GM12878 (cell line): ENCODE results near the gene OLFML2B. TPM values are rescaled to one million over a fixed set of nuclear protein-coding genes. Genes with fewer than 3 reads are reported as not detected.

Source experiments
- ATAC-seq: fragments of 200-7000 bp; cut with Tn5 transposase; 3 replicates; pipeline ENCODE4 v1.9.1; 2020; ENCODE audit warnings: mild to moderate bottlenecking, moderate library complexity
- BruUV-seq: library from RNA; stranded (reverse); fragments of 400-500 nt; replicated peaks from 2 replicates; lab custom pipeline; 2021; lab: Mats Ljungman, UMichigan
- CTCF ChIA-PET: fragments of 300-600 bp; sonication (Branson Sonifier 250); formaldehyde crosslinking; extraction: SDS; loops from one replicate; lab custom pipeline; 2021; ENCODE audit warnings: inconsistent platforms; lab: Yijun Ruan, JAX
- POLR2A ChIA-PET: fragments of 350-600 bp; formaldehyde crosslinking; extraction: SDS; loops from one replicate; lab custom pipeline; 2021; ENCODE audit warnings: inconsistent platforms; lab: Charles Lee
- RAD21 ChIA-PET: fragments of 300-600 bp; sonication (Branson Sonifier 250); formaldehyde crosslinking; loops from one replicate; lab custom pipeline; 2023; ENCODE audit warnings: antibody characterized with exemption; ENCODE audit not compliant: unreplicated experiment; lab: Charles Lee
- SMC1A ChIA-PET: fragments of 300-600 bp; sonication (Branson Sonifier 250); formaldehyde crosslinking; loops from one replicate; lab custom pipeline; 2023; ENCODE audit not compliant: unreplicated experiment, uncharacterized antibody; lab: Charles Lee
- DNase-seq: peaks from one replicate; pipeline ENCODE4 v3.0.0-alpha.2; 2011; ENCODE audit warnings: low read depth, low spot score
- FAIRE-seq: peaks from 3 replicates; lab custom pipeline; 2011; peaks lifted over from hg19 to GRCh38; lab: Jason Lieb, UNC
- H2AFZ ChIP-seq: 2 replicates; pipeline ENCODE4 v1.6.0; 2011; ENCODE audit warnings: low read depth, low read length, control low read depth; ENCODE audit not compliant: control insufficient read depth
- H3K27ac ChIP-seq: 2 replicates; pipeline ENCODE4 v1.5.1; 2011; ENCODE audit warnings: control low read depth; ENCODE audit not compliant: control insufficient read depth, insufficient read depth
- H3K27me3 ChIP-seq, 2 experiments: replicated peaks in 1 of 2; 2 replicates each; pipeline versions ENCODE4 v1.6.0 to v1.6.1; 2011; ENCODE audit warnings: low read length in 1 of 2; ENCODE audit not compliant: control insufficient read depth in 2 of 2, insufficient read depth in 2 of 2
- H3K36me3 ChIP-seq, 2 experiments: 2 replicates each; pipeline ENCODE4 v1.5.1; 2011; ENCODE audit warnings: low read length in 1 of 2; ENCODE audit not compliant: control insufficient read depth in 2 of 2, insufficient read depth in 2 of 2
- H3K4me1 ChIP-seq: 2 replicates; pipeline ENCODE4 v1.6.1; 2011; ENCODE audit warnings: mild to moderate bottlenecking, low read length, moderate library complexity, mixed read lengths; ENCODE audit not compliant: control insufficient read depth, insufficient read depth
- H3K4me2 ChIP-seq: 2 replicates; pipeline ENCODE4 v1.6.0; 2011; ENCODE audit warnings: control low read depth; ENCODE audit not compliant: control insufficient read depth, insufficient read depth
- H3K4me3 ChIP-seq: fragments of 200-600 bp; sonication (generic); 2 replicates; pipeline ENCODE4 v1.5.1; 2016
- H3K79me2 ChIP-seq: 2 replicates; pipeline ENCODE4 v1.6.0; 2011; ENCODE audit warnings: low read length; ENCODE audit not compliant: control insufficient read depth, insufficient read depth
- H3K9ac ChIP-seq: 2 replicates; pipeline ENCODE4 v1.8.0; 2011; ENCODE audit warnings: low read length, control low read depth, mixed read lengths; ENCODE audit not compliant: control insufficient read depth, insufficient read depth
- H3K9me3 ChIP-seq: replicated peaks from 3 replicates; pipeline ENCODE4 v1.5.1; 2011; ENCODE audit warnings: mild to moderate bottlenecking, low read length; ENCODE audit not compliant: control insufficient read depth, insufficient read depth
- H4K20me1 ChIP-seq: 2 replicates; pipeline ENCODE4 v1.6.0; 2011; ENCODE audit not compliant: control insufficient read depth, insufficient read depth
- BCL3 ChIP-seq: IDR thresholded peaks from 2 replicates; pipeline ENCODE4 v1.6.1; 2011; ENCODE audit warnings: borderline replicate concordance, low read depth, mild to moderate bottlenecking, moderate library complexity, low read length; ENCODE audit not compliant: insufficient read depth, poor library complexity, severe bottlenecking
- CREB1 ChIP-seq: IDR thresholded peaks from 2 replicates; pipeline ENCODE4 v1.6.1; 2012; ENCODE audit warnings: low read depth, mild to moderate bottlenecking, inconsistent platforms
- NFXL1 ChIP-seq: fragments of 450-650 bp; IDR thresholded peaks from 2 replicates; pipeline ENCODE4 v1.6.1; 2017; ENCODE audit warnings: antibody characterized with exemption, mild to moderate bottlenecking, borderline replicate concordance
- PML ChIP-seq: IDR thresholded peaks from 2 replicates; pipeline ENCODE4 v1.6.1; 2012; ENCODE audit warnings: low read length, inconsistent platforms
- ZBTB4 ChIP-seq: fragments of 450-650 bp; formaldehyde crosslinking; IDR thresholded peaks from 2 replicates; pipeline ENCODE4 v1.4.0; 2022; ENCODE audit warnings: mild to moderate bottlenecking, moderate library complexity
- whole genome bisulfite sequencing: methylation state at CpG from one replicate; pipeline ENCODE4 v1.1.6; 2016; ENCODE audit warnings: low lambda C conversion rate; ENCODE audit not compliant: insufficient replicate concordance, insufficient coverage; ENCODE audit errors: missing lambda C conversion rate; 5-methylcytosine and 5-hydroxymethylcytosine counted together
- in situ Hi-C: fragments of 300-500 bp; cut with MboI; formaldehyde crosslinking; loops from 9 replicates; pipeline ENCODE4 v1.14.3; 2018; ENCODE audit warnings: mixed read lengths
- intact Hi-C: fragments of 100-400 bp; cut with micrococcal nuclease; formaldehyde crosslinking; loops from one replicate; pipeline ENCODE4 v1.14.2; 2022; ENCODE audit not compliant: unreplicated experiment
- polyA plus RNA-seq, 11 experiments: library from polyadenylated mRNA; depleted of rRNA in 4 of 11; unstranded in 6 of 11; stranded (reverse) in 5 of 11; fragments of >200 nt; fragmentation: Nextera tagmentation in 4 of 11; fragmentation: Illumina TruSeq in 1 of 11; extraction: Ambion mirVana in 4 of 11; extraction: Trizol in 1 of 11; gene quantifications; 1 replicate in 1 of 11; 2 replicates in 10 of 11; pipeline versions ENCODE4 v1.2.1 to v1.2.3, GENCODE V29; 2011 to 2016; ENCODE audit warnings: inconsistent platforms in 2 of 11, missing spikeins in 2 of 11, low read depth in 1 of 11
- total RNA-seq, 4 experiments: library from RNA; depleted of rRNA in 3 of 4; stranded (reverse); fragments of >200 nt in 3 of 4; fragmentation: Illumina TruSeq in 1 of 4; extraction: Trizol in 1 of 4; gene quantifications; 2 replicates each; pipeline versions ENCODE4 v1.2.1 to v1.2.3, GENCODE V29; 2013 to 2021

Gene OLFML2B
- total and polyA plus RNA-seq, 10 of the 15 experiments (the other 5 are each of a cell fraction or from before 2014, with no cell fraction given), result not detected

GRCh38 chr1:162060314-162060713 lies 36.6 kb upstream of the OLFML2B start:
- ATAC-seq, result no peak
- no peak overlapping the region for H2AFZ ChIP-seq
- no peaks in the 10 kb centered on the region for H3K9me3 ChIP-seq
- peaks cover 0 to 2% of the 10 kb centered on the region in 2 experiments; a peak in 2 of 4 replicates for H3K27me3 ChIP-seq
- no peak overlapping the region for H3K9ac ChIP-seq
- DNase-seq, result no peak
- H3K4me2 ChIP-seq, result no peak overlapping the region
- CTCF ChIA-PET, result no interaction called here
- H4K20me1 ChIP-seq, result no peaks in the 10 kb centered on the region
- SMC1A ChIA-PET, result no interaction called here
- no peak overlapping the region for H3K4me3 ChIP-seq
- in situ Hi-C loops (no loop called here), intact Hi-C loops (no loop called here)
- H3K27ac ChIP-seq, result no peak overlapping the region
- POLR2A ChIA-PET, result interaction anchor here (0.6 kb wide), 1 partner anchor 213 kb away, joined by 5 read pairs; no protein-coding TSS in a partner anchor
- no peak for TF ChIP-seq NFXL1
- no peaks in the 10 kb centered on the region for H3K79me2 ChIP-seq
- WGBS, result 76% methylated on average over 1 of the region's 1 CpG
- no peaks in the 10 kb centered on the region for H3K36me3 ChIP-seq
- H3K4me1 ChIP-seq, result no peaks in the 10 kb centered on the region
- no peak for FAIRE-seq
- RAD21 ChIA-PET, result interaction anchor here (0.6 kb wide), 1 partner anchor 23 kb away, joined by 3 read pairs; no protein-coding TSS in a partner anchor
- BruUV-seq, result no TSS peak

GRCh38 chr1:162059721-162060120 lies 36.1 kb upstream of the OLFML2B start:
- WGBS, result 32% methylated on average over 3 of the region's 3 CpGs
- CTCF ChIA-PET, result no interaction called here
- no peak for TF ChIP-seq ZBTB4 (CRISPR knock-in tag)
- no peak for TF ChIP-seq BCL3
- no peak for TF ChIP-seq CREB1
- no peak for TF ChIP-seq PML
- DNase-seq (no peak), ATAC-seq (no peak), FAIRE-seq (no peak)
- H4K20me1 ChIP-seq, result no peaks in the 10 kb centered on the region
- H2AFZ ChIP-seq, result no peak overlapping the region
- in situ Hi-C loops (loop anchor here (5.0 kb wide), 2 partner anchors 218 to 333 kb away; no protein-coding TSS in a partner anchor), intact Hi-C loops (no loop called here)
- POLR2A ChIA-PET, result interaction anchor here (0.6 kb wide), 1 partner anchor 213 kb away, joined by 5 read pairs; no protein-coding TSS in a partner anchor
- H3K9ac ChIP-seq, result no peak overlapping the region
- no peaks in the 10 kb centered on the region for H3K36me3 ChIP-seq
- no peak overlapping the region for H3K4me2 ChIP-seq
- H3K9me3 ChIP-seq, result no peaks in the 10 kb centered on the region
- no peaks in the 10 kb centered on the region for H3K4me1 ChIP-seq
- peaks cover 0 to 2% of the 10 kb centered on the region in 2 experiments; a peak in 2 of 4 replicates for H3K27me3 ChIP-seq
- no peak overlapping the region for H3K27ac ChIP-seq
- SMC1A ChIA-PET, result interaction anchor here (1.1 kb wide), 1 partner anchor 11 kb away, joined by 3 read pairs; no protein-coding TSS in a partner anchor
- RAD21 ChIA-PET, result interaction anchor here (0.6 kb wide), 1 partner anchor 23 kb away, joined by 3 read pairs; no protein-coding TSS in a partner anchor
- H3K4me3 ChIP-seq, result no peak overlapping the region
- H3K79me2 ChIP-seq, result no peaks in the 10 kb centered on the region
- no TSS peak for BruUV-seq
